GM19043 (cell line): Measurements from ENCODE around the gene FZR1.

Source experiments
- ATAC-seq: cut with Tn5 transposase; IDR thresholded peaks from one replicate; pipeline ENCODE4 v1.9.1; 2021; ENCODE audit warnings: low read depth; ENCODE audit not compliant: unreplicated experiment

FZR1 gene

GRCh38 chr19:3586707-3587346 lies 80.7 kb downstream of the FZR1 start:
- no peak for ATAC-seq
